HepG2 (cell line): ENCODE results near the gene MRPL2. TPM values are rescaled to one million over a fixed set of nuclear protein-coding genes. Genes with fewer than 3 reads are reported as not detected.
A peak's percentile ranks its signal among the peaks of the same experiment; 100 is the strongest.

Source experiments
- DNMT1 ChIP-seq: sonication (generic); formaldehyde crosslinking; IDR thresholded peaks from 2 replicates; pipeline ENCODE4 v1.5.1; 2020; ENCODE audit warnings: mild to moderate bottlenecking, missing genetic modification reagents
- HINFP ChIP-seq: sonication (generic); formaldehyde crosslinking; IDR thresholded peaks from 2 replicates; pipeline ENCODE4 v1.4.0; 2020; ENCODE audit warnings: low read depth, mild to moderate bottlenecking, missing genetic modification reagents
- JUND ChIP-seq: sonication (generic); formaldehyde crosslinking; IDR thresholded peaks from 2 replicates; pipeline ENCODE4 v1.8.0; 2022; ENCODE audit warnings: mild to moderate bottlenecking, missing genetic modification reagents
- PLRG1 ChIP-seq: fragments of 450-650 bp; conservative IDR thresholded peaks from 2 replicates; pipeline ENCODE4 v1.6.1; 2016
- RBM22 ChIP-seq: fragments of 200-400 bp; formaldehyde crosslinking; optimal IDR thresholded peaks from 2 replicates; pipeline ENCODE3; 2017; ENCODE audit warnings: mild to moderate bottlenecking, low read length, moderate library complexity
- SMAD3 ChIP-seq: sonication (generic); formaldehyde crosslinking; IDR thresholded peaks from 2 replicates; pipeline ENCODE4 v1.4.0; 2020; ENCODE audit warnings: missing genetic modification reagents
- SRF ChIP-seq: IDR thresholded peaks from 2 replicates; pipeline ENCODE4 v1.6.1; 2011; ENCODE audit warnings: mild to moderate bottlenecking, low read depth, low read length, moderate library complexity
- ZFP82 ChIP-seq: sonication (generic); formaldehyde crosslinking; IDR thresholded peaks from 2 replicates; pipeline ENCODE4 v1.5.1; 2020; ENCODE audit warnings: mild to moderate bottlenecking, missing genetic modification reagents, borderline replicate concordance
- ZNF512 ChIP-seq: sonication (generic); formaldehyde crosslinking; IDR thresholded peaks from 2 replicates; pipeline ENCODE4 v1.4.0; 2020; ENCODE audit warnings: mild to moderate bottlenecking, missing genetic modification reagents
- ZNF747 ChIP-seq: sonication (generic); formaldehyde crosslinking; IDR thresholded peaks from 2 replicates; pipeline ENCODE4 v1.8.1; 2023; ENCODE audit warnings: missing genetic modification reagents, mild to moderate bottlenecking, borderline replicate concordance
- ZNF773 ChIP-seq: sonication (generic); formaldehyde crosslinking; IDR thresholded peaks from 2 replicates; pipeline ENCODE4 v1.4.0; 2020; ENCODE audit warnings: missing genetic modification reagents, borderline replicate concordance
- polyA plus RNA-seq, 8 experiments: library from polyadenylated mRNA; depleted of rRNA in 3 of 8; stranded (reverse) in 7 of 8; unstranded in 1 of 8; fragments of >200 nt; fragmentation: Illumina TruSeq in 4 of 8; extraction: Trizol in 4 of 8; gene quantifications; 2 replicates each; pipeline versions ENCODE4 v1.2.1 to v1.2.3, GENCODE V29; 2011 to 2016; ENCODE audit warnings: low read depth in 4 of 8, missing spikeins in 1 of 8, mixed read lengths in 1 of 8; ENCODE audit not compliant: insufficient read depth in 1 of 8
- total RNA-seq, 5 experiments: library from RNA; depleted of rRNA; stranded (reverse); fragments of >200 nt; fragmentation: Illumina TruSeq; extraction: Trizol; gene quantifications; 2 replicates each; pipeline ENCODE4 v1.2.3, GENCODE V29; 2016; ENCODE audit warnings: low read depth in 1 of 5
- TF ChIP-seq, protein P1 (sequence below): IDR thresholded peaks from 2 replicates; pipeline ENCODE4 v1.6.1; 2012; ENCODE audit warnings: low read length, improper control_type of control experiment
- TF ChIP-seq, protein P2 (sequence below): sonication (generic); formaldehyde crosslinking; IDR thresholded peaks from 2 replicates; pipeline ENCODE4 v1.5.1; 2020; ENCODE audit warnings: mild to moderate bottlenecking, moderate library complexity, missing genetic modification reagents
- TF ChIP-seq, protein P3 (sequence below): sonication (generic); formaldehyde crosslinking; IDR thresholded peaks from 2 replicates; pipeline ENCODE4 v1.5.0; 2020; ENCODE audit warnings: missing genetic modification reagents, mild to moderate bottlenecking, borderline replicate concordance

MRPL2 gene
- total and polyA plus RNA-seq, 2 of the 13 experiments (the other 11 are each of a cell fraction or from before 2014, with no cell fraction given): 56.8 to 65.6 TPM

GRCh38 chr6:43053545-43054205 is 5.6 kb downstream of the MRPL2 start, which contains the start of gene CUL7 (continued):
- TF ChIP-seq ZNF512 (CRISPR knock-in tag) (no peak), DNMT1 (CRISPR knock-in tag) (no peak), JUND (no peak), RBM22 (peak; percentile 62), SMAD3 (peak; percentile 86), SRF (no peak), HINFP (peak; percentile 92), ZNF773 (no peak), ZFP82 (CRISPR knock-in tag) (peak; percentile 97; the same call in 1 of the 2 replicates), ZNF747 (CRISPR knock-in tag) (peak; percentile 99), PLRG1 (no peak)
- TF ChIP-seq, protein P1, sequence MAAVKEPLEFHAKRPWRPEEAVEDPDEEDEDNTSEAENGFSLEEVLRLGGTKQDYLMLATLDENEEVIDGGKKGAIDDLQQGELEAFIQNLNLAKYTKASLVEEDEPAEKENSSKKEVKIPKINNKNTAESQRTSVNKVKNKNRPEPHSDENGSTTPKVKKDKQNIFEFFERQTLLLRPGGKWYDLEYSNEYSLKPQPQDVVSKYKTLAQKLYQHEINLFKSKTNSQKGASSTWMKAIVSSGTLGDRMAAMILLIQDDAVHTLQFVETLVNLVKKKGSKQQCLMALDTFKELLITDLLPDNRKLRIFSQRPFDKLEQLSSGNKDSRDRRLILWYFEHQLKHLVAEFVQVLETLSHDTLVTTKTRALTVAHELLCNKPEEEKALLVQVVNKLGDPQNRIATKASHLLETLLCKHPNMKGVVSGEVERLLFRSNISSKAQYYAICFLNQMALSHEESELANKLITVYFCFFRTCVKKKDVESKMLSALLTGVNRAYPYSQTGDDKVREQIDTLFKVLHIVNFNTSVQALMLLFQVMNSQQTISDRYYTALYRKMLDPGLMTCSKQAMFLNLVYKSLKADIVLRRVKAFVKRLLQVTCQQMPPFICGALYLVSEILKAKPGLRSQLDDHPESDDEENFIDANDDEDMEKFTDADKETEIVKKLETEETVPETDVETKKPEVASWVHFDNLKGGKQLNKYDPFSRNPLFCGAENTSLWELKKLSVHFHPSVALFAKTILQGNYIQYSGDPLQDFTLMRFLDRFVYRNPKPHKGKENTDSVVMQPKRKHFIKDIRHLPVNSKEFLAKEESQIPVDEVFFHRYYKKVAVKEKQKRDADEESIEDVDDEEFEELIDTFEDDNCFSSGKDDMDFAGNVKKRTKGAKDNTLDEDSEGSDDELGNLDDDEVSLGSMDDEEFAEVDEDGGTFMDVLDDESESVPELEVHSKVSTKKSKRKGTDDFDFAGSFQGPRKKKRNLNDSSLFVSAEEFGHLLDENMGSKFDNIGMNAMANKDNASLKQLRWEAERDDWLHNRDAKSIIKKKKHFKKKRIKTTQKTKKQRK: no peak
- TF ChIP-seq, protein P2, sequence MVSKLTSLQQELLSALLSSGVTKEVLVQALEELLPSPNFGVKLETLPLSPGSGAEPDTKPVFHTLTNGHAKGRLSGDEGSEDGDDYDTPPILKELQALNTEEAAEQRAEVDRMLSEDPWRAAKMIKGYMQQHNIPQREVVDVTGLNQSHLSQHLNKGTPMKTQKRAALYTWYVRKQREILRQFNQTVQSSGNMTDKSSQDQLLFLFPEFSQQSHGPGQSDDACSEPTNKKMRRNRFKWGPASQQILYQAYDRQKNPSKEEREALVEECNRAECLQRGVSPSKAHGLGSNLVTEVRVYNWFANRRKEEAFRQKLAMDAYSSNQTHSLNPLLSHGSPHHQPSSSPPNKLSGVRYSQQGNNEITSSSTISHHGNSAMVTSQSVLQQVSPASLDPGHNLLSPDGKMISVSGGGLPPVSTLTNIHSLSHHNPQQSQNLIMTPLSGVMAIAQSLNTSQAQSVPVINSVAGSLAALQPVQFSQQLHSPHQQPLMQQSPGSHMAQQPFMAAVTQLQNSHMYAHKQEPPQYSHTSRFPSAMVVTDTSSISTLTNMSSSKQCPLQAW (CRISPR knock-in tag): peak; percentile 88; the same call in 1 of the 2 replicates
- TF ChIP-seq, protein P3, sequence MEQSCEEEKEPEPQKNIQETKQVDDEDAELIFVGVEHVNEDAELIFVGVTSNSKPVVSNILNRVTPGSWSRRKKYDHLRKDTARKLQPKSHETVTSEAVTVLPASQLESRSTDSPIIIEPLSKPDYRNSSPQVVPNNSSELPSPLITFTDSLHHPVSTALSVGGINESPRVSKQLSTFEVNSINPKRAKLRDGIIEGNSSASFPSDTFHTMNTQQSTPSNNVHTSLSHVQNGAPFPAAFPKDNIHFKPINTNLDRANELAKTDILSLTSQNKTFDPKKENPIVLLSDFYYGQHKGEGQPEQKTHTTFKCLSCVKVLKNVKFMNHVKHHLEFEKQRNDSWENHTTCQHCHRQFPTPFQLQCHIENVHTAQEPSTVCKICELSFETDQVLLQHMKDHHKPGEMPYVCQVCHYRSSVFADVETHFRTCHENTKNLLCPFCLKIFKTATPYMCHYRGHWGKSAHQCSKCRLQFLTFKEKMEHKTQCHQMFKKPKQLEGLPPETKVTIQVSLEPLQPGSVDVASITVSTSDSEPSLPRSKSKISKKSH: peak; percentile 97
